NCI-H146 treated with DMSO at 0.1 percent for 48 hours (cell line): ENCODE measurements around the gene NGFR.
A peak's percentile ranks its signal among the peaks of the same experiment; 100 is the strongest.

Experiments used
- DNase-seq: peaks from one replicate; lab custom pipeline; 2025; ENCODE audit not compliant: unreplicated experiment; lab: John Stamatoyannopoulos, UW

Gene NGFR

DNA sequence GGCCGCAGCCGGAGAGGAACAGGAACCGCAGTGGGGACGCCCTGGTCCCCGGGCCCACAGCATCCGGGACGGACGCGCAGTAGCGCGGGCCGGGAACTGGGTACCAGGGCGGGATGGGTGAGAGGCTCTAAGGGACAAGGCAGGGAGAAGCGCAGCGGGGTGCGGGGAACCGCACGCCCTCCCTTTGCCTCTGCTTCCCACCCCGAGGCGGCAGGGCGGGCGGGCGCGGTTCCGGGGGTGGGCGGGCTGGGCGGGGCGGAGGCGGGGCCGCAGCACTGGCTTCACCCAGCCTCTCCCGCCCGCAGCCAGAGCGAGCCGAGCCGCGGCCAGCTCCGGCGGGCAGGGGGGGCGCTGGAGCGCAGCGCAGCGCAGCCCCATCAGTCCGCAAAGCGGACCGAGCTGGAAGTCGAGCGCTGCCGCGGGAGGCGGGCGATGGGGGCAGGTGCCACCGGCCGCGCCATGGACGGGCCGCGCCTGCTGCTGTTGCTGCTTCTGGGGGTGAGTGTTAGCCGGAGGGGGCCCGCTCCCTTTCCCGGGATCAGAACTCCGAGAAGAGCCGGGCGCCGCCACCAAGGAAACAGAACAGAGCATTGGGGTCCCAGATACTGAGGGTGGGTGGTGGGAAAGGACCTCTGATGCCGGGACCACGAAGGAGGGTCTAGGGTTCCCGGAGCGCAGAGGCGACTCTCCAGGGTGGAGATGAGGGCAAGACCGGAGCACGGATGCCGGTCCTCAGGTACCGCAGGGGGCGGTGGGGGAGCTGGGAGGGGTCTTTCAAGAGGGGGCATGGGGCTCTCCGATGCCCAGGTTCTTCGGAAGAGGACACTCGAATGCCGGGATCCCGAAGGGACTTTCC, at the start of gene NGFR:
Gene NGFR (plus strand): TSS at position 308 of the 856 bp plus-strand sequence. CDS start 125 bp downstream, at position 433.
- DNase-seq, result peak; percentile 6

- DNase-seq, result no peak
Observed at GRCh38 chr17:49445591-49445990, 49.5 kb upstream of the NGFR start.

DNA sequence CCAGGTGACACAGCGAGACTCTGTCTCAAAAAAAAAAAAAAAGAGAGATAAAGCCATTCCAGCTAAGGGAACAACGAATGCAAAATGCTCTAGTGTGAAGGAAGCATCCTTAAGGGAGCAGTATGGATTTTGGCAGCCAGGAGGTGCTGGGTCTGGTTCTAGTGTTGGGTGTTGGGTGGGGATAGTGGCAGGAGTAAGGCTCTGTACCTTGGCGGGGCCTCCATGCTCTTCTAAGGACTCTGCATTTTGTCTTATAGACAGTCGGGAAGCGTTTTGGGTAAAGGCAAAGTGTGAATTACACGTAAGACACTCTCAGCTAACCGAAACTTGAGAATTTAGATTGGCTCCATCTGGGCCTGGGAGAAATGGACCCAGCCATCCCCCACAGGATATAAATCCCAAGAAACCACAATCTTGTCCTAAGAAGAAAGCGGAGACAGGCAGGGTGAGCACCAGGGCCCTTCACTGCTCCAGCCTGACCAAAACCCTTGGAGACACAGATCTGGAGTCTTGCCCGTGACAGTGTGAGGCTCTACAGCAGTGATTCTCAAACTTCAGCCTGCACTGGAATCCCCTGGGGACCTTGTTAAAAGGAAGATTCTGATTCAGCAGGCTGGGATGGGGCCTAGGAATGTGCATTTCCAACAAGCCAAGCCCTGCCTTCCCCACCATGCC, 47.3 kb upstream of the NGFR start:
- no peak for DNase-seq

GRCh38 chr17:49450181-49450580, 44.9 kb upstream of the NGFR start:
- DNase-seq, result no peak

DNA sequence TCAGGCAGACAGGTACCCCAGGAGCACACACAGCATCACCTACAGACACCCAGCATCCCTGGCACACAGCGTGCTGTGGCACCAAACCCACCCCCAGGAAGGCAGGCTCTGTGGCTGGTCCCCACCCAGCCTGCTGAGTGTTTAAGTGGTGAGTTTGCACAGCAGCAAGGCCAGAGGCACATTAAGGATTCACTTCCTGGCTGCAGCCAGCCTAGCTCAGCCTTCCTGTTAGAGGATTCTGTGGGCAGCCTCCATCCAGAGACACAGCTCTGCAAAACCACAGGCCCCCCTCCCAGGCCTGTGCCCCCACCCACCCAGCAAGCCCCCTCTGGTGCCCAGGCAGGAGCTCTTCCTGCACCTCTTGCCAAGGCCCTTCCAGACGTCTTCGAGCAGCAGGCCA, 44.4 kb upstream of the NGFR start:
- DNase-seq, result no peak

- no peak for DNase-seq
Observed at GRCh38 chr17:49452201-49452600, 42.9 kb upstream of the NGFR start.

GRCh38 chr17:49452661-49453060, 42.4 kb upstream of the NGFR start:
- no peak for DNase-seq

DNA sequence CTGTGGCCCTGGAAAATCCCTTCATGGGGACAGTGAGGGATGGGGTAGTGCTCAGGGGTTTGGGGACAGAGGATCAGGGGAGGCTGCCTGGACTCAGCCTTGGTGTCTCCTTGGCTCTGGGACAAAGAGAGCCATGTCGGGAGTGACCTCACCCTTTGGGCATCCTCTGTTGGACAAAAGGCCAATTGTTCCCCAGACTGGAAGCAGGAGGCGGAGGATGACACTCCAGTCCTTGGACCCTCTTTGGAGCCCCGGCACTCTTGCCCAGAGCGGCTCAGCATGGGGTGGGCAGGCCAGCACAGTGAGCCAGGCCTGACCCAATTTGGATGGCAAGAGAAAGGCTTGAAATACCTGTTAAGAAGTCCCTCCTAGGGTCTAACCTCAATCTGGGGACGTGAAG, 41.0 kb upstream of the NGFR start:
- DNase-seq, result no peak

- no peak for DNase-seq
Observed at GRCh38 chr17:49455272-49455861, 39.7 kb upstream of the NGFR start.

DNA sequence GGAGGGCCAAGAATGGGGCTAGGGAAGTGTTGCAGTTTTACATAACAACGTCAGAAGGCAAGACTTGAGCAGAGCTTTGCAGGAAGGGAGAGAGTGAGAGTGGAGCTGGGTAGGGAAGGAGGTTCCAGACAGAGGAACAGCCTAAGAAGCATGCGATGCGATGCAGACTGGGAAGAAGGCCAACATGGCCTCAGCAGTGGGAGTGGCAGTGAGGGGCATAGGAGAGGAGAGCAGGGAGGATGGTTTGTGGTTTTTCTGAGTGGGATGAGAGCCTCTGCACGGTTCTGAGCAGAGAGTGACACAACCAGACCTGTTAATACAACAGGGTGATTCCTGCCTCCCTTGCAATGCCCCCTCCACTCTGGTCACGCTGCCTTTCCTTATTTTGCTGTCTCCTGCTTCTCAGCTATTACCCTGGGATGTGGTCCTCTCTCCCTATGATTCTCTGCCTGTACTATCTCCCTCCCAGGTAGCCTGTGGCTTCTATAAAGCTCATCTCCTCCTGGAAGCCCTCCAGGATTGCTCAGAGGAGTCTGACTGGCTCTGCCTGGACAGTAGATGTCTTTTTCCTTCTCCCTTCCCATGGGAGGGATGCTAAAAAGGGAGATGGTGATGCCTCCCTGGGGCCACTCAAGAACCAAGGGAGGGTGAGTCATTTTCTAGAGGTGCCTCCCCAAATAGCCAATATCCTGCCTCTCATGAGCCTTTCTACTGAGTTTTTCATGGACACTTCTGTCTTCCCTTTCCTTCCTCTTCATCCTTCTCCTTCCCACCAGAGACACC, 38.7 kb upstream of the NGFR start:
- DNase-seq, result no peak

GRCh38 chr17:49457564-49458535, 37.2 kb upstream of the NGFR start:
- no peak for DNase-seq

GRCh38 chr17:49459401-49459984, 35.6 kb upstream of the NGFR start:
- no peak for DNase-seq

- DNase-seq, result no peak
Observed at GRCh38 chr17:49460401-49460800, 34.7 kb upstream of the NGFR start.

GRCh38 chr17:49461580-49461979, 33.5 kb upstream of the NGFR start:
- DNase-seq, result no peak

- DNase-seq, result no peak
Observed at GRCh38 chr17:49464049-49464448, 31.0 kb upstream of the NGFR start.

- DNase-seq, result no peak
Observed at GRCh38 chr17:49465331-49465903, 29.7 kb upstream of the NGFR start.

DNA sequence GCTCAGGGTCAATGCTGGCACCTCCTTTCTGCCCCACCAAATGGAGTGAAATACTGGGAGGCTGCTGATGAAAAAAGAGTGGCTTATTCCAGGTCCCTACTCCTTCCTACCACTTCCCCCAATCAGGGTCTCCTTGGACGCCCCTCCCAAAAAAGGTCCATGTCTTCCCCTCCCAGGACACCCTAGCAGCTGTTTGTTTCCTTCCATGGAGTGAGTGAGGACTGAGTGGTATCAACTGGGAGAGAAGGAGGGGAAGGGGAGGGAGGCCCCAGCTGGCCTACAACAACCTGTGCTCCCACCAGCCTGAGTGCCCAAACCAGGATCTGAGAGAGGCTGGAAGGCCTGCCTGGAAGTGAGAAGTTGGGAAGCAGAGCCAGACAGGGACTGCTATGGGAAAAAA, 28.7 kb upstream of the NGFR start:
- no peak for DNase-seq

DNA sequence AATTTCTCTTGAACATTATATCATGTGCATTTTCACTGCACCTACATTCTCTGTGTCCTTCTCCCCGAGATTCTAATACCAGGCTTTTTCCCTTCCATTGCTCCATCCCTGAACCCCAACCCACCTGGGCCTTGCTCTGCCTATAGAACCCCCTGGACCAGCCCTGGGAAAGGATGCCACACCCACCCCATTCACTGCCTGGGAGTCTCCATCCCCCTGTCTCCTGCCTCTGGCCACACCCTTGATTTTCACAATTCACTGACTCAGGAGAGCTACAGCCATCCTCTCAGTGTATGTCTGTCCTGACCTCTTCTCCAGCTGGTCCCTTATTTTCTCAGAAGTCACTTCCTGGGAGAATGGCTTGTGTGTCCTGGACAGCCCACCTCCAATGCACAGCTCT, 27.9 kb upstream of the NGFR start:
- no peak for DNase-seq

- DNase-seq, result no peak
Observed at GRCh38 chr17:49468811-49469385, 26.2 kb upstream of the NGFR start.
